B cell (primary cell): ENCODE data around the gene SANBR. TPM values are rescaled to one million over a fixed set of nuclear protein-coding genes. Genes with fewer than 3 reads are reported as not detected.

Experiments used
- ATAC-seq: fragments of 200-7000 bp; cut with Tn5 transposase; one replicate; pipeline ENCODE4 v1.10.0; 2021; ENCODE audit warnings: low read depth, mild to moderate bottlenecking, moderate number of reproducible peaks, moderate library complexity
- CTCF ChIA-PET: fragments of 350-600 bp; sonication (Branson Sonifier 250); formaldehyde crosslinking; loops from one replicate; lab custom pipeline; 2021; ENCODE audit warnings: antibody characterized with exemption, inconsistent platforms; lab: Charles Lee
- POLR2A ChIA-PET: fragments of 350-600 bp; sonication (Branson Sonifier 250); formaldehyde crosslinking; loops from one replicate; lab custom pipeline; 2021; ENCODE audit warnings: antibody characterized with exemption; lab: Charles Lee
- DNase-seq: peaks from one replicate; pipeline ENCODE4 v3.0.0; 2013
- H2AFZ ChIP-seq: 2 replicates; pipeline ENCODE4 v1.6.1; 2012; ENCODE audit warnings: mild to moderate bottlenecking, low read depth, low read length; ENCODE audit not compliant: insufficient read depth, poor library complexity, severe bottlenecking
- H3K27ac ChIP-seq, 2 donors: 1 replicate in 1 of 2; 2 replicates in 1 of 2; pipeline ENCODE4 v1.5.1; 2012 to 2013; ENCODE audit warnings: low read length in 2 of 2, mild to moderate bottlenecking in 2 of 2, moderate library complexity in 1 of 2
- H3K27me3 ChIP-seq, 4 experiments: fragments of 200-600 bp in 1 of 4; sonication (generic) in 1 of 4; replicated peaks in 1 of 4; 1 replicate in 2 of 4; 2 replicates in 2 of 4; pipeline versions ENCODE4 v1.6.1 to v1.7.0; 2013 to 2016; ENCODE audit warnings: low read length in 3 of 4, mild to moderate bottlenecking in 2 of 4, mixed read lengths in 1 of 4, moderate library complexity in 1 of 4; ENCODE audit not compliant: insufficient read depth in 4 of 4, control insufficient read depth in 3 of 4; ENCODE audit errors: control extremely low read depth in 1 of 4
- H3K36me3 ChIP-seq, 2 experiments: replicated peaks in 1 of 2; 1 replicate in 1 of 2; 2 replicates in 1 of 2; pipeline versions ENCODE4 v1.6.1 to v1.7.1; 2013; ENCODE audit warnings: low read length in 1 of 2; ENCODE audit not compliant: insufficient read depth in 2 of 2, control insufficient read depth in 1 of 2; ENCODE audit errors: control extremely low read depth in 1 of 2, extremely low read depth in 1 of 2
- H3K4me1 ChIP-seq, 2 donors: fragments of 200-600 bp in 1 of 2; sonication (generic) in 1 of 2; 1 replicate in 1 of 2; 2 replicates in 1 of 2; pipeline versions ENCODE4 v1.5.1 to v1.6.1; 2013 to 2017; ENCODE audit warnings: low read length in 2 of 2; ENCODE audit not compliant: control insufficient read depth in 2 of 2, insufficient read depth in 2 of 2
- H3K4me2 ChIP-seq: replicated peaks from 2 replicates; pipeline ENCODE3; 2012; ENCODE audit warnings: mild to moderate bottlenecking, low read depth, low read length; ENCODE audit not compliant: poor library complexity, severe bottlenecking
- H3K4me3 ChIP-seq, 5 experiments: fragments of 200-600 bp in 1 of 5; sonication (generic) in 1 of 5; 1 replicate in 3 of 5; 2 replicates in 2 of 5; pipeline versions ENCODE4 v1.5.1 to v1.7.0; 2011 to 2016; ENCODE audit warnings: low read length in 4 of 5, mild to moderate bottlenecking in 4 of 5, low read depth in 2 of 5, control low read depth in 1 of 5, moderate library complexity in 1 of 5; ENCODE audit not compliant: insufficient read depth in 1 of 5; ENCODE audit errors: control extremely low read depth in 1 of 5, extremely low read depth in 1 of 5
- H3K79me2 ChIP-seq: fragments of 200-600 bp; sonication (generic); one replicate; pipeline ENCODE4 v1.6.0; 2016; ENCODE audit warnings: low read length; ENCODE audit not compliant: control insufficient read depth, insufficient read depth
- H3K9ac ChIP-seq: fragments of 200-600 bp; sonication (generic); 2 replicates; pipeline ENCODE4 v1.6.1; 2017; ENCODE audit warnings: mild to moderate bottlenecking, low read length, moderate library complexity
- H3K9me3 ChIP-seq, 3 donors: one replicate each; pipeline versions ENCODE4 v1.6.1 to v1.7.1; 2013; ENCODE audit warnings: low read length in 2 of 3; ENCODE audit not compliant: control insufficient read depth in 2 of 3, insufficient read depth in 1 of 3; ENCODE audit errors: control extremely low read depth in 1 of 3
- H4K20me1 ChIP-seq: 2 replicates; pipeline ENCODE4 v1.6.0; 2012; ENCODE audit warnings: mild to moderate bottlenecking, low read length; ENCODE audit not compliant: insufficient read depth, control insufficient read depth, poor library complexity, severe bottlenecking
- H3K27ac Mint-ChIP-seq: one replicate; pipeline ENCODE4 v1.8.0; 2021; ENCODE audit warnings: mixed read lengths
- H3K27me3 Mint-ChIP-seq: one replicate; pipeline ENCODE4 v1.8.0; 2021; ENCODE audit warnings: mixed read lengths
- H3K4me1 Mint-ChIP-seq: one replicate; pipeline ENCODE4 v1.8.0; 2021; ENCODE audit warnings: mixed read lengths
- H3K4me3 Mint-ChIP-seq: one replicate; pipeline ENCODE4 v1.8.0; 2021; ENCODE audit warnings: mixed read lengths
- H3K9me3 Mint-ChIP-seq: one replicate; pipeline ENCODE4 v1.8.0; 2022; ENCODE audit warnings: mixed read lengths; ENCODE audit not compliant: insufficient read depth
- EZH2 ChIP-seq: IDR thresholded peaks from 2 replicates; pipeline ENCODE4 v1.6.1; 2012; ENCODE audit warnings: borderline replicate concordance, low read depth, mild to moderate bottlenecking, moderate library complexity, low read length; ENCODE audit not compliant: insufficient read depth, poor library complexity, severe bottlenecking
- WGBS: methylation state at CpG from one replicate; pipeline ENCODE4 v1.1.5; 2013; ENCODE audit warnings: missing lambda C conversion rate; ENCODE audit not compliant: insufficient coverage; 5-methylcytosine and 5-hydroxymethylcytosine counted together
- intact Hi-C: fragments of 100-400 bp; cut with micrococcal nuclease; formaldehyde crosslinking; loops from one replicate; pipeline ENCODE4 v1.10.0; 2022
- polyA plus RNA-seq: library from polyadenylated mRNA; depleted of rRNA; stranded (reverse); fragments of >200 nt; gene quantifications from 2 replicates; pipeline ENCODE4 v1.2.3, GENCODE V29; 2012
- total RNA-seq, 2 donors: library from RNA; stranded (reverse); fragments of 120-200 nt in 1 of 2; gene quantifications; 1 replicate in 1 of 2; 2 replicates in 1 of 2; pipeline versions ENCODE4 v1.2.3 to v1.2.4, GENCODE V29; 2013 to 2022
- TF ChIP-seq, protein P1 (sequence below): fragments of 200-600 bp; IDR thresholded peaks from one replicate; pipeline ENCODE4 v1.8.0; 2022; ENCODE audit warnings: antibody characterized with exemption, mild to moderate bottlenecking

Gene SANBR
- total and polyA plus RNA-seq, 2 donors (not counting 1 experiment from before 2014, with no cell fraction given): 2.5 to 6.6 TPM

DNA sequence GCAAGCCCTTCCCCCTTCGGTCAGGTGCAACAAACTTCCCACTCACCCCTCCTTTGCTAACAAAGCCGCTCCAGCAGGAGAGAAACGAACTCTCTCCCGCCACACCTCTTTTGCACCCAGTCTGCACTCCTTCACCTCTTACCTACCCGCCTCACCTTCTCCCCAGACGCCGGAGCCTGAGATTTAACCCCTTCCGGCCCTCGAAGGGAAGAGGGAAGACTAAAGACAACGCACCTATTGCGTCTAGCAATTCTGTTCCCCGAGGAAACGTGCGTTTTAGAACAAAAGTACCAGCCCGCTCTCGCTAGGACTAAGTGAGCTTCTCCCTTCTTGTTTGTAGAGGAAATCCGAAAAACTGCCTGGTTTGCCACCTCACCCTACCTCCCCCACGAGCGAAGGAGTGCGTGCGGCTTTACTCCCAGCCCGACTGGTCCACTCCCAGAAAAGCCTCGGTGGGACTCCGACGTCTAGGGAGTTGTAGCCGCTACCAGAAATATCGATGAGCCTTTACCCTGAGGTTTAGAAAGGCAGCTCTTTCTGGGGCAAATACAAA, 48.6 kb upstream of the SANBR start:
- H3K36me3 ChIP-seq: peaks cover 0 to 6% of the 10 kb centered on the region in 2 experiments
- peak overlapping the region; percentile 98 for H3K27ac Mint-ChIP-seq
- ATAC-seq: peak; percentile 69
- no peaks in the 10 kb centered on the region for H3K9me3 ChIP-seq
- peak; percentile 83 for DNase-seq
- WGBS: under 1% methylated on average over 21 of the region's 27 CpGs
- peaks cover 54% of the 10 kb centered on the region for H3K79me2 ChIP-seq
- no peaks in the 10 kb centered on the region for H3K27me3 Mint-ChIP-seq
- peak overlapping the region; percentile 81 to 98 (median 94) for H3K4me3 ChIP-seq
- H2AFZ ChIP-seq: peak overlapping the region; percentile 99
- peaks cover 38% of the 10 kb centered on the region for H3K4me1 Mint-ChIP-seq
- peak overlapping the region; percentile 69 to 84 for H3K27ac ChIP-seq
- no peaks in the 10 kb centered on the region for H3K9me3 Mint-ChIP-seq
- H3K4me2 ChIP-seq: peak overlapping the region; percentile 84
- intact Hi-C loops: loop anchor here (1.0 to 5.0 kb wide), 5 partner anchors 24 to 520 kb away; partner anchors contain the start of genes SANBR and XPO1
- H3K4me1 ChIP-seq: peaks cover 5 to 19% of the 10 kb centered on the region in 2 donors
- H3K4me3 Mint-ChIP-seq: peak overlapping the region; percentile 100
- H4K20me1 ChIP-seq: peaks cover 4% of the 10 kb centered on the region
- ChIA-PET CTCF (interaction anchor here (0.5 to 1.1 kb wide), 2 partner anchors 32 to 754 kb away, joined by 3 to 5 read pairs; no protein-coding TSS in a partner anchor), POLR2A (interaction anchor here (0.6 to 1.2 kb wide), 2 partner anchors 24 to 125 kb away, joined by 3 to 4 read pairs; no protein-coding TSS in a partner anchor)
- H3K27me3 ChIP-seq: no peaks in the 10 kb centered on the region
- TF ChIP-seq, protein P1, sequence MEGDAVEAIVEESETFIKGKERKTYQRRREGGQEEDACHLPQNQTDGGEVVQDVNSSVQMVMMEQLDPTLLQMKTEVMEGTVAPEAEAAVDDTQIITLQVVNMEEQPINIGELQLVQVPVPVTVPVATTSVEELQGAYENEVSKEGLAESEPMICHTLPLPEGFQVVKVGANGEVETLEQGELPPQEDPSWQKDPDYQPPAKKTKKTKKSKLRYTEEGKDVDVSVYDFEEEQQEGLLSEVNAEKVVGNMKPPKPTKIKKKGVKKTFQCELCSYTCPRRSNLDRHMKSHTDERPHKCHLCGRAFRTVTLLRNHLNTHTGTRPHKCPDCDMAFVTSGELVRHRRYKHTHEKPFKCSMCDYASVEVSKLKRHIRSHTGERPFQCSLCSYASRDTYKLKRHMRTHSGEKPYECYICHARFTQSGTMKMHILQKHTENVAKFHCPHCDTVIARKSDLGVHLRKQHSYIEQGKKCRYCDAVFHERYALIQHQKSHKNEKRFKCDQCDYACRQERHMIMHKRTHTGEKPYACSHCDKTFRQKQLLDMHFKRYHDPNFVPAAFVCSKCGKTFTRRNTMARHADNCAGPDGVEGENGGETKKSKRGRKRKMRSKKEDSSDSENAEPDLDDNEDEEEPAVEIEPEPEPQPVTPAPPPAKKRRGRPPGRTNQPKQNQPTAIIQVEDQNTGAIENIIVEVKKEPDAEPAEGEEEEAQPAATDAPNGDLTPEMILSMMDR: no peak
- TF ChIP-seq EZH2: no peak
- H3K9ac ChIP-seq: peak overlapping the region; percentile 88
